ENCODE data around the gene PTTG1IP.
"Not testable (repeated sequence)": the region's sequence is repeated elsewhere in the genome, so short reads cannot be mapped to it uniquely, and the experiment has no call there.

Gene PTTG1IP

DNA sequence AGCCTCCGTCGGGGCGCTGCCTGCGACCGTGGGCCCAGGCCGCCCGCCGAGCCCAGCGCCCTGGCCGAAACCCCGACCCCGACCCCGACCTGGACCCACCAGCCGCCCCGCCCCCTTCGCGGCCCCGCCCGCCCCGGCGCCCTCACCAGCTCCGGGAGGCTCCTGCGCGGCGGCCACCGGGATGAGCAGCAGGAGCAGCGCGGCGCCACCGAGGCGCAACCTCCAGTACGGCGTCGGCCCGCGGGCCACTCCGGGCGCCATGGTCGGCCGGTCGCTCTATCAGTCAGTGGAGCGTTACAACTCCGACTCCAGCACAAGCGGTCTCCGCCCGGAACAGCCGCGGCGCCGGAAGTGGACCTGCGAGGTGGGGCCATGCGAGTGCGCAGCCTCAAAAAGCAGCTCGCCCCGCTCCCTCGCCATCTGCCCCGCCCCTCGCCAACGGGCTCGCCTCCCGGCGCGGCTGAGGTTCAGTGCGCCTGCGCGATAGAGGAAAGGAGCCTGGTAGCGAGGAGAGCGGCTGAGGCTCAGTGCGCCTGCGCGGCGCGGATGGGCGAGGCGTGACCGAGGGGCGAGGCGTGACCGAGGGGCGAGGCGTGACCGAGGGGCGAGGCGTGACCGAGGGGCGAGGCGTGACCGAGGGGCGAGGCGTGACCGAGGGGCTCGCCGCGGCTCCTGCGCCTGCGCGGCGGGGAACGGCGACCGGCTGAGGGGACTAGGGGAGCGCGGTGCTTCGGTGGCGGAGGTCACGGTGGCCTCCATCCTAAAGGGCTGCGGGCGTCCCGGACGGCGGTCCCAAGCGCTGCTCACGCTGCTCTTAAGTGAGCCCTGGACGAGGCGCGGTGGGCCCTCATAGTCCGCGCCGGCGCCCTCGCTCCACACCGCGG lies at the start of gene PTTG1IP:
PTTG1IP (minus strand) TSS at position 335 of the 884 bp plus-strand sequence; CDS start at position 261, 74 bp downstream.
- DNase-seq (ENCODE audit: low read depth in 2 of 2): peak; percentile 99

DNA sequence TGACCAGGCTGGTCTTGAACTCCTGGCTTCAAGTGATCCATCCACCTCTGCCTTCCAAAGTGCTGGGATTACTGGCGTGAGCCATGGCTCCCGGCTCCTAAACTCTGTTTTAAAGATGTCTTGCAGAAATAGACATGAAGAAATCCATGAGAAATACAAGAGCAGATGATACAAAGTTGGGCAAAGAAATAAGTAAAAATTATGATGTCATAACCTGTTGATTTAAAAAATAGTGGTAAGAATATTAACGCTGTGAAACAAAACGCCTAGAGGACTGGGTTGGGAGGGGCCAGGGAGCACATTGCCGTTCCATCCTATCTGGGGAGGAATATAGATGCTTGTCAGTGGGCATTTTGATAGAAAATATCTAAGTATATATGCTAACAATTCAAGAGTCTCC lies 48.4 kb upstream of the PTTG1IP start:
- no peak for DNase-seq (ENCODE audit: low read depth in 2 of 2)

DNA sequence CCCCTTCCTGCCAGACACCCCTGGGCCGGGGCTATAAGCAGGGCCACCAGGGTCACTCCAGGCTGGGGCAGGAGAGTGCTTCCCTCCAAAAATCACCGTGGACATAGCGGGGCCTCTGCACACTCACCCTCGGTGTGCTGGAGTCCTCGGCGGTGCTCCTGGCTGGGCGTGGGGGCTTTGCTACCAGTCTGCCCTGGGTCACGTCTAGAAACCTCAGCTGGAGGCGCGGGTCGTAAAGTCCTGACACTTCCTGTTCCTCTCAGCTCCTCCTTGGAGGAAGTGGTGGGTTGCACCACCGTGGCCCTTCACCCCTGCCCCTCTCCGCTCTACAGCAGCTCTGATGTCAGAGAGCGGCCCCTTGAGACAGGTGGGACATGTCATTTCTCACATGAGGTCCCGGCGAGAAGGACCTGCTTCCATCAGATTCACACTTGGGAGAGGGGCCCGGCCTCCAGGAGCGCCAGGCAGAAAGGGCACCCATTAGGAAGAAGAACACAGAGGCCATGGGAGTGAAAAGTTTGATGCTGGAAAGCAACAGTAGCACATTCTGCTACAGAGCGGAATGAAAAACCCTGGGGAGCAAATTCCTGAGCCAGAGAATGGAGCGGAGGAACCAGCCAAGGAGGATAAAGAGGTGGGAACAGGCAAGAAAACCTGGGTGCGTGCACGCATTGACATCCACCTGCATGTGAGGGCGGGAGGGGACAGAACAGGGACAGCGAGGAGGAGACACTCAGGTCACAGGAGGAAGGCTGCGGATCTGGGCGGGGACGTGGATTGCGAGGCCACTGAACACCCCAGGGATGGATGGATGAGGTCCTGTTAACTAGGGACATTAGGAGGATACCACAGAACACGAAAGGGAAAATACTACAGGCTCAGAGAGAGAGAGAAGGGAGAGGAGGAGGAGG lies 47.5 kb upstream of the PTTG1IP start, which contains the start of gene ITGB2:
ITGB2 (minus strand) TSS at position 206 of the 911 bp plus-strand sequence. CDS start 10,117 bp downstream, outside the sequence.
- peak in 1 of 2 donors; percentile 48 for DNase-seq (ENCODE audit: low read depth in 2 of 2)

DNA sequence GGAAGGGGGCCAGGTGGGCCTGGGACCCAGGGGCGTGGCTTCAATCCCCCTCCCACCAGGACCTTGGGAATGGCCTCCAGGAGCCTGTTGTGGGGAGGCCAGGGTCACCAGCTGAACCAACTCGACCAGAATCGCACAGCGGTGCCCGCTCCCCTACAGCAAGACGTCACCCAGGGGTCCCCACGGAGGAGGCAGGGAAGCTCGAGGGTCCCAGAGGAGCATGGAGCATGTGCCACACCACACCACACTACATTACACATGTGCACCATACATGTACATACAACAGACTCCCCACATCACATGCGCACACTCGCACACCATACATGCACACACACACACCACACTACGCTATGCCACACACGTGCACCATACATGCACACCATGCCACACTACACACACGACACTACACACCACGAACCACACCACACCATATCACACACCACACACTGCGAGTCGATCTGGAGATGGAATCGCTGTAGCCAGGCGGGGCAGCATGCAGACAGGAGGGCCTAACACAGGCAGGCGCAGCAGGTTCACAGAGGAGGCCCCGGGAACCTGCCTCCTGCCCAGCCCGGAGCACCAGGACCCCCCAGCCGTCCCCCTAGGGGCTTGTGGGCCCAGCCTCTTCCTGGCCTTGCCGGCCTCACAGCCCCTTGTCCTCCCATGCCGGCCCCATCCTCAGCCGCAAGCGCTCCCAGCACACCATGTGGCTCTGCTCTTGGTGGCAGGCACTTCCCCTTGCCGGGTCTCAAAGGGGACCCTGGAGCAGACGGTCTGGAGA lies 46.6 kb upstream of the PTTG1IP start:
- no peak for DNase-seq (ENCODE audit: low read depth in 2 of 2)

DNA sequence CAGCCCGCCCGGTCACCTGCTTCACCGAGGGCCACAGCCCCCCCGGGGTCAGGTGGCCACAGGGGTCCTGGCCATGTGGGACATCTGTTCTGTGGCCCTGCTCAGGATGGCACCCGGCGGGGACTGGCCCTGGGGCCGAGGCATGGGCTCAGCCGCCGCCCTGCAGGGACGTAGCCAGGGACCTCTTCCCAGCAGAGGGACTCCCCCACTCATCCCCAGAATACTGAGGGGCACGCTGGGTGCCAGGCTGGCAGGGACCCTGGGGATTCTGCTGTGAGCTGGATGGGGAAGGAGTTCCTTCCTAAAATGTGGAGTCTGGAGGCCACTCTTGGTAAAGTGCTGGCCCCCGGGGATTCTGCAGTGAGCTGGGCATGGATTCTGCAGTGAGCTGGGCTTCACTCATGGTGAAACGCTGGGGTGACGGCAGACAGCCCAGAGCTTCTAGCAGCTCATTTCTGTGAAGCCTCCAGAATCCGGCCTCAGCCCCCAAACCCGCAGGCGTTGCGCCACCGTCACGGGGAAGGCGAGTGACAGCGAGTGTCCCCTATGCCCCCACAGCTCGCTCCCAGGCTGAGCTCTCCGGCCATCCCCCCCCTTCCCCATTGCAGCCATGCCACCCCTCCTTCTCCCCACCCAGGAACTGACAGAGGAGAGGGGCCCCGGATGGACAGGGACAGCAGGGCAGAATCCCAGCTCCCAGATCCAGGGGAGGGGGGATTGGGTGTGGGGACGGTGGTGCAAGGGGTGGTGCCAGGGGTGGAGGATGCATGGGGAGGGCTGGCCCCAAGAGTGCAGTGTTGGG lies 45.8 kb upstream of the PTTG1IP start:
- no peak for DNase-seq (ENCODE audit: low read depth in 2 of 2)

DNA sequence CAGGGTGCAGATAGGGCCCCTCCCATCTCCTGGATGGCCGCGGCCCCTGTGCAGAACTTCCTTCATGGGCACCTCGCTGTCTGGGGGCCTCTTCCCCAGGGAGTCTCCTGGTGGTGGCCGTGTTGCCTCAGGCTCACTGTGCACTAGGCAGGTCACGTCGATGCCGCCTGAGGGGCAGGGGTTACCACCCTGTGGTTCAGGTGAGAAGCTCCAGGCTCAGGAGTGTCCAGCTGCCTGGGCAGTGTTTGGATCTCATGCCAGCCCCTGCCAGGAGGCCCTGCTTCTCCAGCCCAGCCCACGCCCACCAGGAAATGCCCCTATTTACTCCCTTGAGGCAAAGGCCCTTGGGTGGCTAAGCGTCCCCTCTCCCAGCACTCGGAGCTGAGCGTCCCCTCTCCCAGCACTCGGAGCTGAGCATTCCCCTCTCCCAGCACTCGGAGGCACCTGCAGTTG lies 45.1 kb upstream of the PTTG1IP start:
- DNase-seq (ENCODE audit: low read depth in 2 of 2): no peak

- no peak for DNase-seq (ENCODE audit: low read depth in 2 of 2)
These were observed 44.6 kb upstream of the PTTG1IP start for GRCh38 chr21:44918107-44918470.

- no peak for DNase-seq (ENCODE audit: low read depth in 2 of 2)
These were observed 44.1 kb upstream of the PTTG1IP start for GRCh38 chr21:44917446-44918106.

DNA sequence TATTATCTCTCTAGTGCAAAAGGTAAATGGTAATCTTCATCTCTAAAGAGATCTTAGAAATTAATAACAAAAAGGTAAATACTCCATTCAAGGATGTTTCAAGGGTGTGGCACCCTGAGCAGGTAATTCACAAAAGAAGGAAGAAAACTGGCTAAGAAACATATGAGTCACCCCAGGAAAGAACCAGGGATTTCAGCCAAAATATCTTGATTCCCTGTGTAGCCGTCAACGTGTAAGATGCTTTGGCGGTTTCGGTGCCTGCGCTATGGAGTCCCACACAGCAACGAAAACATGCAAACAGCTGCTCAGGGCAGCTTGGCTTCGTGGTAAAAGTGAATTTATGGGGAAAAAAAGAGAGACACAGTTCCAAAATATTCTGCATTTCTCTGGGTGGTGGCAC lies 43.5 kb upstream of the PTTG1IP start:
- no peak for DNase-seq (ENCODE audit: low read depth in 2 of 2)

- DNase-seq (ENCODE audit: low read depth in 2 of 2): no peak
These were observed 40.8 kb upstream of the PTTG1IP start for GRCh38 chr21:44914176-44914874.

GRCh38 chr21:44913425-44914175 lies 40.1 kb upstream of the PTTG1IP start:
- DNase-seq (ENCODE audit: low read depth in 2 of 2): no peak

- not testable (repeated sequence) for DNase-seq (ENCODE audit: low read depth in 2 of 2)
These were observed 39.3 kb upstream of the PTTG1IP start for GRCh38 chr21:44912506-44913412.

GRCh38 chr21:44912158-44912473 lies 38.6 kb upstream of the PTTG1IP start:
- no peak for DNase-seq (ENCODE audit: low read depth in 2 of 2)

DNA sequence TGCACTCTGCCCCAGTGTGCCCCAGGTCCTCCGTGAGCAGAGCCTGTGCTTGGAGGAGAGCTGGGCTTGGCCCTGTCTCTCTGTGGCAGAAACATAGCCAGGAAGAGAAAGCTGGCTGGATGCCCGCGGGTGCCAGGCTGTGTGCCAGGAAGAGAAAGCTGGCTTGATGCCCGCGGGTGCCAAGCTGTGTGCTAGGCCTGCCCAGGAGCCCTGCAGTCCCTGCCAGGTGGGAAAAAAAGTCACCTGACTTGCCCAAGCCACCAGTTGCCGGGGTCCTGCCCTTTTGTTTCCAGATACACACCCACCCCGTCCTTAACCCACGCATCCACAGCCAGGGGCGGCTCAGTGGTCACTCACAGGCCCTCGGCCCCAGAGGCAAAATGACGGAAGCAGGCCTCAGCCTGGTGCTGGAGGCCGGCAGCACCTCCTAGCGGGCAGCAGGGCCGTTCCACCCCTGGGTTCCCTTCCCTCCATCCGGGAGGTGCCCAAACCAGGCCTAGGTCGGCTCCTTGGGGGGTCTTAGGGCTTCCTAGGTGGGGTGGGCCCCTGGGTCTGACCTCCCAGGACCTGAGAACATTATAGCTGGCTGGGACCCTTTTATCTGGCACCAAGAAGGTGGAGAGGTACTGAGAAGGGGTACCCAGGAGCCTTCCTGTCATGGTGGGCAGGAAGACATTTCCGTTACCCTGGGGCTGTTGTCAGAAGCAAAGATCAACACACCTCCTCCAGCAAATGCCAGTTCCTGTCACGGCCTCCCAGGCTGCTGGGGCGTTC lies 38.1 kb upstream of the PTTG1IP start:
- DNase-seq (ENCODE audit: low read depth in 2 of 2): peak in 1 of 2 donors; percentile 42

- DNase-seq (ENCODE audit: low read depth in 2 of 2): no peak
These were observed 37.5 kb upstream of the PTTG1IP start for GRCh38 chr21:44911068-44911383.

DNA sequence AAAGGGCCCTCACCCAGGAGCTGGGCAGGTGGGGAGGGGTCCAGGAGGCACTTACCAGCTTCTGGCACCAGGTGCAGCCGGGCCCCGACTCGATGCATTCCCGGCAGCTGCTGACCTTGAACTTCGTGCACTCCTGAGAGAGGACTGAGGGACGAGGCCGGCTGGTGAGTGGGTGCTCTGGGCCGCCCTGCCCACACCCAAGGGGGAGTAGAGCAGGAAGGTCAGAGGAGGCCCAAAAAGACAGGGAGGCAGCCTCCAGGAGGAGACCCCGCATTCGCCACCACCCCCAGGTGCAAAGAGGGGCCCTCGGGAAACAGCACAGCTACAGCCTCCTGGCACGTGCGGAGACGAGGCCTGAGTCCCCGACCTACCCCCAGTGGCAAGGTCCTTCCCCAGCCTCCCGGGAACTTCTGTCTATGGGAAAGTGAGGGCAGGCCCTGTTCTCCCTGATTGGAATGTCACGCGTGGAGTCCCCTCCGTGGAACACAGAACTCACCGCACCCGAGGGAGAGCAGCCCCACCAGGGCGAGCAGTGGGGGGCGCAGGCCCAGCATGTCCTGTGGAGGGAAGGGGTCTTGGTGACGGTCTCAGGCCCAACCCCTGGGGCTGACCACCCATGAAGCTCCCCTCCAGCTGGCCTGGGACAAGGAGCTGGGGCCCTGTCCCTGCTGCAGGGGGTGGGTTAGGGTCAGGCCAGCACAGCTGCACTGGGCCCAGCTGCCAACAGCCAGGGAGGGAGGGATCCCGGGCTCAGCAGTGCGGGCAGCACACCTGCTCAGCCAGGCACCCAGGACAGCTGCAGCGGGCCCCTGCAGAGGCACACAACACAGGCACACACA lies 37.0 kb upstream of the PTTG1IP start:
- no peak for DNase-seq (ENCODE audit: low read depth in 2 of 2)
